Measurements from ENCODE around the gene TRIM66. TPM values are rescaled to one million over a fixed set of nuclear protein-coding genes. Genes with fewer than 3 reads are reported as not detected.
A peak's percentile ranks its signal among the peaks of the same experiment; 100 is the strongest.

Gene TRIM66
- total RNA-seq, 4 donors from 2014 or later: 7.7 to 48.5 (median 9.4) TPM

DNA sequence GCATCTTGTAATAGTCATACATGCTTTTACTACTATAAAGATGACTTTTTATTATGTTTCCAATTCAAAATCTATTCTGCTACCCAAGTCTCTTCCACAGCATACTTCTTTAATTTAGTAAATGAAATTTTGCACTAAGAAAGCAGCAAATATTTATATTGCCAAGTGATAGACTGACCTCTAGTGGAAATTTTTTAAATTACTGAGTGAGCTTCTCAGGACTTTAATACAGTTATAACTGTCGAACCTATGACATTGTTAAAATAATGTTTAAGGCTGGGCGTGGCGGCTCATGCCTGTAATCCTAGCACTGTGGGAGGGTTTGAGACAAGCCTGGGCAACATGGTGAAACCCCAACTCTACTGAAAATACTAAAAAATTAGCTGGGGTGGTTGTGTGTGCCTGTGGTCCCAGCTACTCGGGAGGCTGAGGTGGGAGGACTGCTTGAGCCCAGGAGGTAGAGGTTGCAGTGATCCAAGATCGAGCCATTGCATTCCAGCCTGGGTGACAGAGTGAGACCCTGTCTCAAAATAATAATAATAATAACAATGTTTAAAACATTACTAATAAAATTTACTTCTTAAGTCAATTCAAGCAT lies 115.8 kb downstream of the TRIM66 start:
- DNase-seq: no peak
- intact Hi-C loops (cut with DNase I): loop anchor here (5.0 kb wide), 2 partner anchors 184 to 339 kb away; no protein-coding TSS in a partner anchor
- no peak overlapping the region for H3K27ac ChIP-seq
- TF ChIP-seq, protein P1, sequence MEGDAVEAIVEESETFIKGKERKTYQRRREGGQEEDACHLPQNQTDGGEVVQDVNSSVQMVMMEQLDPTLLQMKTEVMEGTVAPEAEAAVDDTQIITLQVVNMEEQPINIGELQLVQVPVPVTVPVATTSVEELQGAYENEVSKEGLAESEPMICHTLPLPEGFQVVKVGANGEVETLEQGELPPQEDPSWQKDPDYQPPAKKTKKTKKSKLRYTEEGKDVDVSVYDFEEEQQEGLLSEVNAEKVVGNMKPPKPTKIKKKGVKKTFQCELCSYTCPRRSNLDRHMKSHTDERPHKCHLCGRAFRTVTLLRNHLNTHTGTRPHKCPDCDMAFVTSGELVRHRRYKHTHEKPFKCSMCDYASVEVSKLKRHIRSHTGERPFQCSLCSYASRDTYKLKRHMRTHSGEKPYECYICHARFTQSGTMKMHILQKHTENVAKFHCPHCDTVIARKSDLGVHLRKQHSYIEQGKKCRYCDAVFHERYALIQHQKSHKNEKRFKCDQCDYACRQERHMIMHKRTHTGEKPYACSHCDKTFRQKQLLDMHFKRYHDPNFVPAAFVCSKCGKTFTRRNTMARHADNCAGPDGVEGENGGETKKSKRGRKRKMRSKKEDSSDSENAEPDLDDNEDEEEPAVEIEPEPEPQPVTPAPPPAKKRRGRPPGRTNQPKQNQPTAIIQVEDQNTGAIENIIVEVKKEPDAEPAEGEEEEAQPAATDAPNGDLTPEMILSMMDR (IDR thresholded peaks at IDR 0.05): peak; percentile 45 to 83 (median 64)
- TF ChIP-seq POLR2A (IDR thresholded peaks at IDR 0.05): no peak
- WGBS, 2 donors: 48 to 54% methylated on average over 5 of the region's 5 CpGs
- no peaks in the 10 kb centered on the region for H3K36me3 ChIP-seq
- no peaks in the 10 kb centered on the region for H3K27me3 ChIP-seq
- no peaks in the 10 kb centered on the region for H3K9me3 ChIP-seq
- H3K4me1 ChIP-seq: no peaks in the 10 kb centered on the region
- no peak overlapping the region for H3K4me3 ChIP-seq (replicated peaks in 1 of 3)

DNA sequence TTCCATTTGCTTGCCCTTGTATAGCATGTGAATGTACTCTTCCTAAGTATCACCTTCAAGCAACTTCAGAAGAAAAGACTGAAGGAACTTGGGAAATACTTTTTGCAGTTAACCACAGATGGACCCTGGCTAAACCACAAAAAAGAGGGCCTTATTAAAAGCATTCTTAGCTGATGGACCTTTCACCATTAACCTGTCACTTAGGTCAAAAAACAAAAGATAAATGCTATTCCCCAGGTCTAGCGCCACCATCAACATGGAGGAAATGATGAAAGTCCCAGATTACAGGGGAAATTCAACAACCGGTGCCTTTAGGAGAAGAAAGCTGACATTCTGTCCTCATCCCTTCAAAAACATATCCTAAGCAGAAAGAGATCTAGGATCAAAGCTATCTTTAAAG lies 117.9 kb downstream of the TRIM66 start:
- no peak for TF ChIP-seq POLR2A (IDR thresholded peaks at IDR 0.05)
- TF ChIP-seq, protein P1 (IDR thresholded peaks at IDR 0.05): no peak
- intact Hi-C loops (cut with DNase I): no loop called here
- WGBS, 2 donors: 83 to 85% methylated on average over 2 of the region's 2 CpGs
- Histone ChIP-seq H3K4me1 (no peaks in the 10 kb centered on the region), H3K36me3 (no peaks in the 10 kb centered on the region), H3K27me3 (no peaks in the 10 kb centered on the region), H3K4me3 (replicated peaks in 1 of 3) (no peak overlapping the region), H3K27ac (no peak overlapping the region), H3K9me3 (no peaks in the 10 kb centered on the region)
- DNase-seq: no peak

Small RNA genes lying within 50 kb of the gene (small RNA-seq; reads per million reads assigned to genes)
- gene SNORA3A: not detected
- gene SNORA3B: 2.9 reads per million, percentile 72 among the genes with 10 or more reads in this experiment

Other genes starting within 250 kb of the TRIM66 start
- gene STK33, start 88.4 kb downstream of the TRIM66 start, total RNA-seq: 10 to 100 TPM; 29.3 to 49.8 (median 39.9) TPM
- 1,000 to 10,000 TPM; 1,071 to 3,396 (median 1,647) TPM for gene RPL27A, start 127 bp upstream of the TRIM66 start, total RNA-seq
- gene AKIP1, start 228.5 kb upstream of the TRIM66 start, total RNA-seq: 10 to 100 TPM; 25.2 to 33.9 (median 27.8) TPM

Data from thyroid gland (tissue), 4 donors.